Measurements from ENCODE around the gene ENOX1.
A peak's percentile ranks its signal among the peaks of the same experiment; 100 is the strongest.

The ENOX1 gene

GRCh38 chr13:43583321-43583720 lies 203.5 kb downstream of the ENOX1 start:
- H3K4me3 ChIP-seq (ENCODE audit: low read depth, low read length) = no peak overlapping the region
- TF ChIP-seq CTCF (IDR thresholded peaks at IDR 0.05; ENCODE audit: insufficient read depth, low read depth, low read length, missing control alignments) = no peak

GRCh38 chr13:43580280-43580679 lies 206.5 kb downstream of the ENOX1 start:
- TF ChIP-seq CTCF (IDR thresholded peaks at IDR 0.05; ENCODE audit: insufficient read depth, low read depth, low read length, missing control alignments) = no peak
- no peak for DNase-seq (ENCODE audit: low read depth)
- no peak overlapping the region for H3K4me3 ChIP-seq (ENCODE audit: low read depth, low read length)

More at GRCh38 chr13:43583321-43583720, 203.5 kb downstream of the ENOX1 start:
- DNase-seq (ENCODE audit: low read depth) = no peak

- TF ChIP-seq CTCF (IDR thresholded peaks at IDR 0.05; ENCODE audit: insufficient read depth, low read depth, low read length, missing control alignments) = no peak
- H3K4me3 ChIP-seq (ENCODE audit: low read depth, low read length) = no peak overlapping the region
- no peak for DNase-seq (ENCODE audit: low read depth)
Measured at GRCh38 chr13:43579321-43579720, 207.5 kb downstream of the ENOX1 start.

- no peak for TF ChIP-seq CTCF (IDR thresholded peaks at IDR 0.05; ENCODE audit: insufficient read depth, low read depth, low read length, missing control alignments)
- no peak for DNase-seq (ENCODE audit: low read depth)
- H3K4me3 ChIP-seq (ENCODE audit: low read depth, low read length) = no peak overlapping the region
Measured at GRCh38 chr13:43574605-43575004, 212.2 kb downstream of the ENOX1 start.

GRCh38 chr13:43573802-43574514 lies 212.8 kb downstream of the ENOX1 start:
- DNase-seq (ENCODE audit: low read depth) = peak; percentile 18

GRCh38 chr13:43573361-43573740 lies 213.4 kb downstream of the ENOX1 start:
- H3K4me3 ChIP-seq (ENCODE audit: low read depth, low read length) = no peak overlapping the region
- TF ChIP-seq CTCF (IDR thresholded peaks at IDR 0.05; ENCODE audit: insufficient read depth, low read depth, low read length, missing control alignments) = no peak
- DNase-seq (ENCODE audit: low read depth) = no peak

More at GRCh38 chr13:43573802-43574514, 212.8 kb downstream of the ENOX1 start:
- TF ChIP-seq CTCF (IDR thresholded peaks at IDR 0.05; ENCODE audit: insufficient read depth, low read depth, low read length, missing control alignments) = no peak
- H3K4me3 ChIP-seq (ENCODE audit: low read depth, low read length) = no peak overlapping the region
